Muscle of leg (tissue), 11 donors: Measurements from ENCODE around the gene RNF130. TPM values are rescaled to one million over a fixed set of nuclear protein-coding genes. Genes with fewer than 3 reads are reported as not detected.
"Not testable (repeated sequence)": the region's sequence is repeated elsewhere in the genome, so short reads cannot be mapped to it uniquely, and the experiment has no call there.

ENCODE experiments used
- DNase-seq: peaks from one replicate; pipeline ENCODE4 v3.0.0; 2013
- H3K27ac ChIP-seq: one replicate; pipeline ENCODE4 v1.5.1; 2013; ENCODE audit warnings: mild to moderate bottlenecking, low read length, control low read depth
- H3K27me3 ChIP-seq: one replicate; pipeline ENCODE4 v1.6.1; 2013; ENCODE audit warnings: low read length; ENCODE audit not compliant: control insufficient read depth, insufficient read depth
- H3K36me3 ChIP-seq: one replicate; pipeline ENCODE4 v1.6.1; 2013; ENCODE audit warnings: low read length; ENCODE audit not compliant: control insufficient read depth, insufficient read depth
- H3K4me1 ChIP-seq: one replicate; pipeline ENCODE4 v1.6.1; 2013; ENCODE audit warnings: low read length; ENCODE audit not compliant: control insufficient read depth, insufficient read depth
- H3K4me3 ChIP-seq: one replicate; pipeline ENCODE4 v1.5.1; 2013; ENCODE audit warnings: low read length, control low read depth
- H3K9me3 ChIP-seq: replicated peaks from 2 replicates; pipeline ENCODE4 v1.6.1; 2013; ENCODE audit warnings: low read depth, low read length; ENCODE audit not compliant: control insufficient read depth
- WGBS: methylation state at CpG from one replicate; pipeline ENCODE4 v1.1.5; 2013; ENCODE audit warnings: missing lambda C conversion rate; ENCODE audit not compliant: insufficient coverage; 5-methylcytosine and 5-hydroxymethylcytosine counted together
- polyA plus RNA-seq, 8 donors: library from polyadenylated mRNA; unstranded; fragments of 120-200 nt; gene quantifications; one replicate each; pipeline versions ENCODE4 v1.2.1 to v1.2.3, GENCODE V29; 2013; ENCODE audit warnings: inconsistent platforms in 1 of 8, low replicate concordance in 1 of 8; ENCODE audit not compliant: insufficient read length in 8 of 8, insufficient read depth in 1 of 8
- total RNA-seq: library from RNA; stranded (reverse); fragments of 120-200 nt; gene quantifications from one replicate; pipeline ENCODE4 v1.2.4, GENCODE V29; 2013

The RNF130 gene
- total and polyA plus RNA-seq, 9 donors, result 34.4 to 45.3 (median 37.0) TPM

DNA sequence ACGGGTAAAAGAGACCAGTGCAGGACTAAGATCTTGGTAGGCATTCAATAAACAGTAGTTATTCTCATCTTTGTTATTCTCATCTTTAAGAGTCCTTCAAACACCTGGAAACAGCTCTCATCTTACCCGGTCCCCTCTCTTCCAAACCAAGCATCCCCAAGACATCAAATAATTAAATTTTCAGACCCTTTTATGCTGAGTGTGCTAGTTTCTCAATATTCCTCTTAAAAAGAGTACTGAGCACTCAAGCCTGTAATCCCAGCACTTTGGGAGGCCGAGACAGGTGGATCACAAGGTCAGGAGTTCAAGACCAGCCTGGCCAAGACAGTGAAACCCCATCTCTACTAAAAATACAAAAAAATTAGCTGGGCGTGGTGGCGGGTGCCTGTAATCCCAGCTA lies 112.4 kb downstream of the RNF130 start:
- H3K4me1 ChIP-seq, H3K27ac ChIP-seq, H3K9me3 ChIP-seq, DNase-seq, H3K27me3 ChIP-seq, H3K4me3 ChIP-seq: not testable (repeated sequence)
- H3K36me3 ChIP-seq, result peaks cover 27% of the 10 kb centered on the region
- WGBS, result no CpG with 5 or more reads among the region's 5 CpGs

DNA sequence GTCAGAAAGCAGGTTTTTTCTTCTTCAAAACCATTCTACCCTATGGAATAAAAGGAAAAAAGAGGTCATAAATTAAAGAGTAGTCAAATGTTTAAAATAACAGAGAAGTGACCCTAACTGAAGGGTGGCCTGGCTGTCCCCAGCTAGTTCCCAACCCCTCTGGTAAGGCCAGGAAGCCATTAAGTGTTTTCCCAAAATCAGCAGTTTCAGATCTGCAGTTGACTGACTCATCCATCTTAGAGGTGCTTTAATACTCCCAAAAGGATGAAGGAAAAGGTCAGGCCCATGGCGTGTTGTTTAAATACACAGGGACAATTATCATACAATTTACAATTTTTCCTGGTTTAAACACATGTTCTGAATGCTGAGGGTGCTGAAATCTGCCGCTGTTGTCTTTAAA lies 115.9 kb downstream of the RNF130 start:
- no peaks in the 10 kb centered on the region for H3K4me1 ChIP-seq
- no peak overlapping the region for H3K27ac ChIP-seq
- no peaks in the 10 kb centered on the region for H3K27me3 ChIP-seq
- H3K36me3 ChIP-seq, result peaks cover 10% of the 10 kb centered on the region
- WGBS, result no CpG with 5 or more reads among the region's 2 CpGs
- no peak for DNase-seq
- no peaks in the 10 kb centered on the region for H3K9me3 ChIP-seq
- no peak overlapping the region for H3K4me3 ChIP-seq

DNA sequence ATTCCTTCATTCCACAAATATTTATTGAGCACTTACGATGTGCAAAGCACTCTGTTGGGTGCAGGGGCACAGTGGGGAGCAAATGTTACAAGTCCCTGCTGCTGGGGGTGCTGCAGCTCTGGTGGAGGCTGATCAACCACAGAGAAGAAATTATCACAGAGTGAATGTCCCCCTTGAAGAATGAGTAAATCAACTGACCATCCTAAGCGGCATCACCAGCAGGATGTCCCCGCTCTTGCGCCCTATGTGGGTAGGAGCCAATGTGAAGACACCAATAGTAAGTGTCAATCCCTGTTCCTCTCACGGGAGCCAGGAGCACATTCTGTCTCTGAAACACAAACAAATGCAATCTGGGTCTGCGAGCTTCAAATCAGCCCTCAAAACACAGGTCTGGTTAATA lies 116.5 kb downstream of the RNF130 start:
- Histone ChIP-seq H3K27ac (no peak overlapping the region), H3K36me3 (peaks cover 10% of the 10 kb centered on the region), H3K4me1 (no peaks in the 10 kb centered on the region), H3K9me3 (no peaks in the 10 kb centered on the region), H3K27me3 (no peaks in the 10 kb centered on the region), H3K4me3 (no peak overlapping the region)
- no peak for DNase-seq
- WGBS, result 92% methylated on average over 2 of the region's 6 CpGs

DNA sequence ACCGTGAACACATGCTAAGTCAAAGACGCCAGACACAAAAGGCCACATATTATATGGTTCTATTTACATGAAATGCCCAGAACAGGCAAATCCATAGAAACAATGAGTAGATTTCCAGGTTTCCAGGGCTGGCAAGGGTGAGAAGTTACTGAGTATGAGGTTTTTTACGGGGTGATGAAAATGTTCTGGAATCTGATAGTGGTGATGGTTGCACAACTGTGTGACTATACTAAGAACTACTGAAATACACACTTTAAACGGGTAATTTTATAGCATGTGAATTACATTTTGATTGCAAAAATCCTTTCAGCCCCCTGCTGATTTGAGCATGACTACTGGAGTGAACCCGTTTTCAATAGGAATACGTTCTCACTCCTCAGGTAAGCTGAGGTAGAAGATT lies 117.1 kb downstream of the RNF130 start:
- Histone ChIP-seq H3K27me3 (no peaks in the 10 kb centered on the region), H3K9me3 (no peaks in the 10 kb centered on the region), H3K36me3 (peaks cover 10% of the 10 kb centered on the region), H3K27ac (no peak overlapping the region), H3K4me3 (no peak overlapping the region), H3K4me1 (no peaks in the 10 kb centered on the region)
- no peak for DNase-seq
- no CpG with 5 or more reads among the region's 6 CpGs for WGBS

DNA sequence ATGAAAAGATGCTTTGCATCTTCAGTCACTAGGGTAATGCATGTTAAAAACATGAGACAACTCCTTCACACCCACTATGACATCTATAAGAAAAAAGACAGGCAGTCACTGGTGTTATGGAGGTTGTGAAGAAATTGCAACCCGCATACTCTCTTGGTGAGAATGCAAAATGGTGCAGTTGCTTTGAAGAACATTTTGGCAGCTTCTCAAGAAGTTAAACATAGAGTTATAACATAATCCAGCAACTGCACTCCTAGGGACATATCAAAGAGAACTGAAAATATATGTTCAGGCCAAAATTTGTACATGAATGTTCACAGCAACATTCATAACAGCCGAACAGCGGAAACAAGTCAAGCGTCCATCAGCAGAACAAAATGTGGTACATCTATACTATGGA lies 117.6 kb downstream of the RNF130 start:
- H3K27ac ChIP-seq, result no peak overlapping the region
- peaks cover 10% of the 10 kb centered on the region for H3K36me3 ChIP-seq
- H3K9me3 ChIP-seq, result no peaks in the 10 kb centered on the region
- no peak for DNase-seq
- H3K27me3 ChIP-seq, result no peaks in the 10 kb centered on the region
- no peak overlapping the region for H3K4me3 ChIP-seq
- no peaks in the 10 kb centered on the region for H3K4me1 ChIP-seq
- no CpG with 5 or more reads among the region's 4 CpGs for WGBS

DNA sequence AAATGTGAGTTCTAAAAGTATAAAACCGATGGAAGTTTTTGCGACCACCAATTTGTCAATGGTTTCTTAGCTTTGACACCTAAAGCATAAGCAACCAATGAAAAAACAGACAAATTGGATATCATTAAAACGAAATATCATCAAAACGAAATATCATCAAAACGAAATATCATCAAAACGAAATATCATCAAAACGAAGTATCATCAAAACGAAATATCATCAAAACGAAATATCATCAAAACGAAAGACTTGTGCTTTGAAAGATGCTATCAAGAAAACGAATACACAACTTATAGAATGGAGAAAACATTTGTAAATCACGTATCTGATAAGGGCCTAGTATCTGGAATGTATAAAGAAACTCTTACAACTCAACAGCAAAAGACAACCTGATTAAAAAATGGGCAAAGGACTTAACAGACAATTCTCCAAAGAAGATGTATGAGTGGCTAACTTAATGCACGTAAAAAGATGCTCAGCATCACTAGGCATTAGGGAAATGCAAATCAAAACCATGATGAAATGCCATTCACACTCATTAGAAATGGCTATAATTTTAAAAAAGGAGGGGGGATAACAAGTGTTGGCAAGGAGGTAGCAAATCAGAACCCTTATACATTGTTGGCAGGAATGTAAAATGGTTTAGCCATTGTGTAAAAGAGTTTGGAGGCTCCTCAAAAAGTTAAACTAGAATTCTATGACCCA lies 134.4 kb downstream of the RNF130 start:
- Histone ChIP-seq H3K4me3 (no peak overlapping the region), H3K9me3 (no peaks in the 10 kb centered on the region), H3K4me1 (no peaks in the 10 kb centered on the region), H3K36me3 (no peaks in the 10 kb centered on the region), H3K27ac (no peak overlapping the region), H3K27me3 (no peaks in the 10 kb centered on the region)
- whole genome bisulfite sequencing, result 100% methylated on average over 1 of the region's 13 CpGs
- no peak for DNase-seq

DNA sequence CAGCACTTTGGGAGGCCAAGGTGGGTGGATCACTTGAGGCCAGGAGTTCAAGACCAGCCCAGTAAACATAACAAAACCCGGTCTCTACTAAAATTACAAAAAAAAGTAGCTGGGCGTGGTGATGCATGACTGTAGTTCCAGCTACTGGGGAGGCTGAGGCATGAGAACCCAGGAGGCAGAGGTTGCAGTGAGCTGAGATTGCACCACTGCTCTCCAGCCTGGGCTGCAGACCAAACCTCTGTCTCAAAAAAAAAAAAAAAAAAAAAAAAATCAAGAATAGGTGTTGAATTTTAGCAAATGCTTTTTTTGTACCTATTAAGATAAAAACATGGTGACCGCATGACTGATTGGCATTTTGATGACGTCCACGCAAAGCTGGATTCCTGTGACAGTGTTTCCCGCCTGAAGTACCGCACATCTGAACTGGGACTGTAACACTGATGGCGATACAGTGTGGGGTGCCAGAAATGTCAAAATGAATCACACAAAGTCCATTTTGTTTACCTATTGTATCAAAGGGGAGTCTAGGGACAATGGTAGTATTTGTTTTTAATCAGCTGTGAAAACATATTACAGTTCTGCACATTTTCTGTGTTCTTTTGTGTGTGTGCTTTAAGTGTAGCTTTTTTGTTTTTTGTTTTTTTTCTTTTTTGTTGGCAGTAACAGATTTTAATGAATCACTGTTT lies 140.6 kb downstream of the RNF130 start:
- no peak for DNase-seq
- no peak overlapping the region for H3K27ac ChIP-seq
- no peak overlapping the region for H3K4me3 ChIP-seq
- no peaks in the 10 kb centered on the region for H3K4me1 ChIP-seq
- WGBS, result 96% methylated on average over 4 of the region's 8 CpGs
- H3K9me3 ChIP-seq, result no peaks in the 10 kb centered on the region
- H3K27me3 ChIP-seq, result no peaks in the 10 kb centered on the region
- H3K36me3 ChIP-seq, result no peaks in the 10 kb centered on the region

DNA sequence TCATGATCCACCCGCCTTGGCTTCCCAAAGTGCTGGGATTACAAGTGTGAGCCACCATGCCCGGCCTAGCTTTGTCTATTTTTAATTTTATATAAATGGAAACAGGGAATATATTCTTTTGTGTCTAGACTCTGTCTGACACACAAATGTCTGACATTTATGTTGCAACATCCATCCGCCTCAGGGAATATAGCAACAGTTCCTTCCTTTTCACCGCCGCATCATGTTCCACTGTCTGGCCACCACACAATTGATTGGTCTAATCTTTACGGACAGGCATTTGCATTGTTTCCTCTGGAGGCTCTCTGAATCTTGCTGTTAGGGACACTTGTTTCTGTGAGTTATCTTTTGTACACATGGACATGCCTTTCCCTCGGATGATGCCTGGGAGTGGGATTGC lies 143.7 kb downstream of the RNF130 start:
- no peaks in the 10 kb centered on the region for H3K9me3 ChIP-seq
- H3K4me1 ChIP-seq, result no peaks in the 10 kb centered on the region
- no peaks in the 10 kb centered on the region for H3K27me3 ChIP-seq
- H3K27ac ChIP-seq, result no peak overlapping the region
- H3K36me3 ChIP-seq, result no peaks in the 10 kb centered on the region
- H3K4me3 ChIP-seq, result no peak overlapping the region
- DNase-seq, result no peak
- 85% methylated on average over 4 of the region's 7 CpGs for WGBS

DNA sequence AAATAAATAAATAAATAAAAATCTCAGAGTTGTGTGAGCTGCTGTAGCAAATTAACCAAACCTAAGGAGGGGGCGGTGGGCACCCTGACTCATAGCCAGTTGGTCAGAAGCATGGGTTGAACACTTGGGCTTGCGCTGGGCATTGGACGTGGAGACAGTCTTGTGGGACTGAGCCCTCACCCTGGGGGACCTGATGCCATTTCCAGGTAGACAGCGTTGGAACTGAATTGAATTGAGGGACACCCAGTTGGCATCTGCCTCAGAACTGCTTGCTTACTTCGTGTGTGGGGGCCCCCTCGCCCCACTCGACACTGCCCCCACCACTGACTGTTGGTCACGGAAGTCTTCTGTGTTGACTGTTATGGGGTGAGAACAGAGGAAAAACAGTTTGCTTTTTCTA lies 144.9 kb downstream of the RNF130 start:
- H3K9me3 ChIP-seq, result no peaks in the 10 kb centered on the region
- no peaks in the 10 kb centered on the region for H3K4me1 ChIP-seq
- no peak overlapping the region for H3K27ac ChIP-seq
- whole genome bisulfite sequencing, result 86% methylated on average over 7 of the region's 8 CpGs
- H3K27me3 ChIP-seq, result no peaks in the 10 kb centered on the region
- no peak for DNase-seq
- H3K4me3 ChIP-seq, result no peak overlapping the region
- H3K36me3 ChIP-seq, result no peaks in the 10 kb centered on the region

DNA sequence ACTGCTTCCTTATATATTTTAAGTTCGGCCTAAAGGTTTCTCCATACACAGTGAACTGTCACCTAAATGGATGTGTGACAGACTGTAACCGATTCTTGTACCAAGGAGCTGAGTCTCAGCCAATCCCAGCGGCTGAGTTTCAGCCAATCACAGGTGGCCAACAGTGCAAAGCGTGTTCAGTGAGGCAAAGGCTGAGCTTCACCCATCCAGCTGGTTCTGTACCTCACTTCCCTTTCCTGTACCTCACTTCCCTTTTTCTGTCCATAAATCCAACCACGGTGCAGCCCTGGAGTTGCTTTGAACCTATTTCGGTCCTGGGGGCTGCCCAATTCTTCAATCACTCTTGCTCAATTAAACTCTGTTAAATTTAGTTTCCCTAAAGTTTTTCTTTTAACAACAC lies 148.1 kb downstream of the RNF130 start:
- no peak overlapping the region for H3K27ac ChIP-seq

More for the DNA sequence above, 148.1 kb downstream of the RNF130 start:
- Histone ChIP-seq H3K9me3 (no peaks in the 10 kb centered on the region), H3K36me3 (no peaks in the 10 kb centered on the region), H3K27me3 (no peaks in the 10 kb centered on the region), H3K4me1 (no peaks in the 10 kb centered on the region), H3K4me3 (no peak overlapping the region)
- no peak for DNase-seq
- WGBS, result 73% methylated on average over 4 of the region's 6 CpGs
